HEK293 (cell line): ENCODE data around the gene RCOR2.
"Not testable (repeated sequence)": the region's sequence is repeated elsewhere in the genome, so short reads cannot be mapped to it uniquely, and the experiment has no call there.

Experiments used
- CTCF ChIA-PET: fragments of 350-600 bp; formaldehyde crosslinking; extraction: SDS; loops from one replicate; lab custom pipeline; 2021; ENCODE audit warnings: antibody characterized with exemption; lab: Yijun Ruan, JAX
- POLR2A ChIA-PET: fragments of 300-600 bp; formaldehyde crosslinking; extraction: SDS; loops from one replicate; lab custom pipeline; 2020; ENCODE audit warnings: antibody characterized with exemption, inconsistent platforms; lab: Yijun Ruan, JAX
- H3K27ac ChIP-seq: fragments of 200-500 bp; sonication (Bioruptor generic); 2 replicates; pipeline ENCODE4 v1.5.1; 2014; ENCODE audit warnings: low read depth, low read length, control low read depth, inconsistent platforms; ENCODE audit errors: extremely low read depth
- H3K36me3 ChIP-seq, 2 experiments: fragments of 200-500 bp in 1 of 2; sonication (Bioruptor generic) in 1 of 2; 1 replicate in 1 of 2; 2 replicates in 1 of 2; pipeline ENCODE4 v1.5.1; 2014 to 2017; ENCODE audit warnings: inconsistent platforms in 2 of 2, low read length in 2 of 2; ENCODE audit not compliant: control insufficient read depth in 2 of 2, insufficient read depth in 1 of 2
- H3K4me1 ChIP-seq: fragments of 200-500 bp; sonication (Bioruptor generic); 2 replicates; pipeline ENCODE4 v1.5.1; 2014; ENCODE audit warnings: mild to moderate bottlenecking, low read length, inconsistent platforms; ENCODE audit not compliant: control insufficient read depth, insufficient read depth
- H3K4me3 ChIP-seq: 2 replicates; pipeline ENCODE4 v1.5.1; 2011; ENCODE audit warnings: low read depth, mild to moderate bottlenecking, control low read depth, low read length, moderate library complexity
- H3K9me3 ChIP-seq: fragments of 200-500 bp; sonication (Bioruptor generic); 2 replicates; pipeline ENCODE4 v1.5.1; 2014; ENCODE audit warnings: low read depth, low read length, inconsistent platforms; ENCODE audit not compliant: control insufficient read depth, insufficient read depth
- ZBTB8A ChIP-seq: fragments of 450-650 bp; formaldehyde crosslinking; IDR thresholded peaks from 2 replicates; pipeline ENCODE4 v1.5.1; 2016; ENCODE audit warnings: missing biosample characterization, missing genetic modification characterization
- ZFHX2 ChIP-seq: fragments of 450-650 bp; formaldehyde crosslinking; conservative IDR thresholded peaks from 2 replicates; pipeline ENCODE4 v1.5.1; 2016; ENCODE audit warnings: missing biosample characterization, missing genetic modification characterization
- ZNF121 ChIP-seq: fragments of 450-650 bp; formaldehyde crosslinking; IDR thresholded peaks from 2 replicates; pipeline ENCODE4 v1.5.1; 2016; ENCODE audit warnings: missing biosample characterization, missing genetic modification characterization
- ZNF140 ChIP-seq: fragments of 450-650 bp; formaldehyde crosslinking; IDR thresholded peaks from 2 replicates; pipeline ENCODE4 v1.5.1; 2016; ENCODE audit warnings: missing biosample characterization, missing genetic modification characterization
- ZNF202 ChIP-seq: fragments of 450-650 bp; formaldehyde crosslinking; IDR thresholded peaks from 2 replicates; pipeline ENCODE4 v1.5.1; 2016; ENCODE audit warnings: missing biosample characterization, missing genetic modification characterization, borderline replicate concordance
- ZNF223 ChIP-seq: fragments of 450-650 bp; formaldehyde crosslinking; IDR thresholded peaks from 2 replicates; pipeline ENCODE4 v1.5.1; 2016; ENCODE audit warnings: missing biosample characterization, missing genetic modification characterization
- ZNF266 ChIP-seq: fragments of 450-650 bp; formaldehyde crosslinking; IDR thresholded peaks from 2 replicates; pipeline ENCODE4 v1.5.1; 2016; ENCODE audit warnings: missing biosample characterization, missing genetic modification characterization, low read depth
- ZNF311 ChIP-seq: fragments of 450-650 bp; formaldehyde crosslinking; IDR thresholded peaks from 2 replicates; pipeline ENCODE4 v1.5.1; 2017; ENCODE audit warnings: missing biosample characterization, missing genetic modification characterization, borderline replicate concordance
- ZNF350 ChIP-seq: fragments of 450-650 bp; formaldehyde crosslinking; IDR thresholded peaks from 2 replicates; pipeline ENCODE4 v1.5.0; 2017; ENCODE audit warnings: missing biosample characterization, mild to moderate bottlenecking, missing genetic modification characterization
- ZNF354C ChIP-seq: fragments of 450-650 bp; formaldehyde crosslinking; IDR thresholded peaks from 2 replicates; pipeline ENCODE4 v1.5.1; 2016; ENCODE audit warnings: missing biosample characterization, missing genetic modification characterization, low read depth, borderline replicate concordance
- ZNF394 ChIP-seq: fragments of 450-650 bp; formaldehyde crosslinking; IDR thresholded peaks from 2 replicates; pipeline ENCODE4 v1.5.1; 2016; ENCODE audit warnings: missing biosample characterization, missing genetic modification characterization, mild to moderate bottlenecking, moderate library complexity, borderline replicate concordance
- ZNF404 ChIP-seq: fragments of 450-650 bp; formaldehyde crosslinking; IDR thresholded peaks from 2 replicates; pipeline ENCODE4 v1.5.1; 2017; ENCODE audit warnings: missing biosample characterization, missing genetic modification characterization
- ZNF426 ChIP-seq: fragments of 450-650 bp; formaldehyde crosslinking; IDR thresholded peaks from 2 replicates; pipeline ENCODE4 v1.5.1; 2017; ENCODE audit warnings: missing biosample characterization, missing genetic modification characterization, mild to moderate bottlenecking, inconsistent platforms, moderate library complexity
- ZNF433 ChIP-seq: fragments of 450-650 bp; formaldehyde crosslinking; IDR thresholded peaks from 2 replicates; pipeline ENCODE4 v1.5.1; 2016; ENCODE audit warnings: missing biosample characterization, missing genetic modification characterization, low read depth
- ZNF510 ChIP-seq: fragments of 450-650 bp; formaldehyde crosslinking; IDR thresholded peaks from 2 replicates; pipeline ENCODE4 v1.5.1; 2018; ENCODE audit warnings: mild to moderate bottlenecking, missing genetic modification characterization, missing biosample characterization; ENCODE audit not compliant: insufficient replicate concordance
- ZNF558 ChIP-seq: fragments of 450-650 bp; formaldehyde crosslinking; IDR thresholded peaks from 2 replicates; pipeline ENCODE4 v1.5.1; 2016; ENCODE audit warnings: missing biosample characterization, missing genetic modification characterization
- ZNF623 ChIP-seq: fragments of 450-650 bp; formaldehyde crosslinking; IDR thresholded peaks from 2 replicates; pipeline ENCODE4 v1.5.1; 2016; ENCODE audit warnings: missing biosample characterization, missing genetic modification characterization
- ZNF629 ChIP-seq: fragments of 450-650 bp; formaldehyde crosslinking; IDR thresholded peaks from 2 replicates; pipeline ENCODE4 v1.5.1; 2017; ENCODE audit warnings: missing biosample characterization, missing genetic modification characterization
- ZNF654 ChIP-seq: fragments of 450-650 bp; formaldehyde crosslinking; IDR thresholded peaks from 2 replicates; pipeline ENCODE4 v1.5.1; 2016; ENCODE audit warnings: low read depth, missing biosample characterization, missing genetic modification characterization
- ZNF664 ChIP-seq: fragments of 450-650 bp; formaldehyde crosslinking; IDR thresholded peaks from 2 replicates; pipeline ENCODE4 v1.5.1; 2016; ENCODE audit warnings: missing biosample characterization, missing genetic modification characterization
- TF ChIP-seq, protein P1 (sequence below): fragments of 450-650 bp; formaldehyde crosslinking; IDR thresholded peaks from 2 replicates; pipeline ENCODE4 v1.5.1; 2016; ENCODE audit warnings: missing biosample characterization, missing genetic modification characterization
- TF ChIP-seq, protein P2 (sequence below): fragments of 450-650 bp; formaldehyde crosslinking; IDR thresholded peaks from 2 replicates; pipeline ENCODE4 v1.5.1; 2017; ENCODE audit warnings: missing biosample characterization, missing genetic modification characterization
- TF ChIP-seq, protein P3 (sequence below): fragments of 450-650 bp; formaldehyde crosslinking; IDR thresholded peaks from 2 replicates; pipeline ENCODE4 v1.5.1; 2017; ENCODE audit warnings: missing biosample characterization, missing genetic modification characterization
- TF ChIP-seq, protein P4 (sequence below): fragments of 450-650 bp; formaldehyde crosslinking; conservative IDR thresholded peaks from 2 replicates; pipeline ENCODE4 v1.5.1; 2016; ENCODE audit warnings: low read depth, missing biosample characterization, missing genetic modification characterization
- TF ChIP-seq, protein P5 (sequence below): fragments of 450-650 bp; formaldehyde crosslinking; IDR thresholded peaks from 2 replicates; pipeline ENCODE4 v1.5.1; 2016; ENCODE audit warnings: missing biosample characterization, missing genetic modification characterization

RCOR2 gene

DNA sequence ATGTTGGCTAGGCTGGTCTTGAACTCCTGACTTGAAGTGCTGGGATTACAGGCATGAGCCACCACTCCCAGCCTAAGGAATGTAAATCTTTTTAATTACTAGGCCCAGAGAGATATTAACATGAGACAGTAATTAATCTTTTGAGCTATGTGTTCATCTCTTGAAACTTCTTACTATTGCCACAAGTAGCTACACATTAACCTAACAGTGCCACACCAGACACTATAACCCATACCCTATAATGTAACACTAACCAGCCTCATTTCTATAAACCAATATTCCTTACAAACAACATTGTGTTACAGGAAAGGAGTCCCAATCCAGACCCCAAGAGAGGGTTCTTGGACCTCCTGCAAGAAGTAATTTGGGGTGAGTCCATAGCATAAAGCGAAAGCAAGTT is 49.5 kb upstream of the RCOR2 start (continued):
- TF ChIP-seq, protein P1, sequence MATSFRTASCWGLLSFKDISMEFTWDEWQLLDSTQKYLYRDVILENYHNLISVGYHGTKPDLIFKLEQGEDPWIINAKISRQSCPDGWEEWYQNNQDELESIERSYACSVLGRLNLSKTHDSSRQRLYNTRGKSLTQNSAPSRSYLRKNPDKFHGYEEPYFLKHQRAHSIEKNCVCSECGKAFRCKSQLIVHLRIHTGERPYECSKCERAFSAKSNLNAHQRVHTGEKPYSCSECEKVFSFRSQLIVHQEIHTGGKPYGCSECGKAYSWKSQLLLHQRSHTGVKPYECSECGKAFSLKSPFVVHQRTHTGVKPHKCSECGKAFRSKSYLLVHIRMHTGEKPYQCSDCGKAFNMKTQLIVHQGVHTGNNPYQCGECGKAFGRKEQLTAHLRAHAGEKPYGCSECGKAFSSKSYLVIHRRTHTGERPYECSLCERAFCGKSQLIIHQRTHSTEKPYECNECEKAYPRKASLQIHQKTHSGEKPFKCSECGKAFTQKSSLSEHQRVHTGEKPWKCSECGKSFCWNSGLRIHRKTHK (tag by site-specific recombination): no peak
- TF ChIP-seq ZNF354C (tag by site-specific recombination): no peak
- TF ChIP-seq, protein P2, sequence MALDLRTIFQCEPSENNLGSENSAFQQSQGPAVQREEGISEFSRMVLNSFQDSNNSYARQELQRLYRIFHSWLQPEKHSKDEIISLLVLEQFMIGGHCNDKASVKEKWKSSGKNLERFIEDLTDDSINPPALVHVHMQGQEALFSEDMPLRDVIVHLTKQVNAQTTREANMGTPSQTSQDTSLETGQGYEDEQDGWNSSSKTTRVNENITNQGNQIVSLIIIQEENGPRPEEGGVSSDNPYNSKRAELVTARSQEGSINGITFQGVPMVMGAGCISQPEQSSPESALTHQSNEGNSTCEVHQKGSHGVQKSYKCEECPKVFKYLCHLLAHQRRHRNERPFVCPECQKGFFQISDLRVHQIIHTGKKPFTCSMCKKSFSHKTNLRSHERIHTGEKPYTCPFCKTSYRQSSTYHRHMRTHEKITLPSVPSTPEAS (tag by site-specific recombination): no peak
- no peak for TF ChIP-seq ZNF350 (tag by site-specific recombination)
- TF ChIP-seq ZFHX2 (tag by site-specific recombination): no peak
- TF ChIP-seq ZNF311 (tag by site-specific recombination): no peak
- TF ChIP-seq, protein P3, sequence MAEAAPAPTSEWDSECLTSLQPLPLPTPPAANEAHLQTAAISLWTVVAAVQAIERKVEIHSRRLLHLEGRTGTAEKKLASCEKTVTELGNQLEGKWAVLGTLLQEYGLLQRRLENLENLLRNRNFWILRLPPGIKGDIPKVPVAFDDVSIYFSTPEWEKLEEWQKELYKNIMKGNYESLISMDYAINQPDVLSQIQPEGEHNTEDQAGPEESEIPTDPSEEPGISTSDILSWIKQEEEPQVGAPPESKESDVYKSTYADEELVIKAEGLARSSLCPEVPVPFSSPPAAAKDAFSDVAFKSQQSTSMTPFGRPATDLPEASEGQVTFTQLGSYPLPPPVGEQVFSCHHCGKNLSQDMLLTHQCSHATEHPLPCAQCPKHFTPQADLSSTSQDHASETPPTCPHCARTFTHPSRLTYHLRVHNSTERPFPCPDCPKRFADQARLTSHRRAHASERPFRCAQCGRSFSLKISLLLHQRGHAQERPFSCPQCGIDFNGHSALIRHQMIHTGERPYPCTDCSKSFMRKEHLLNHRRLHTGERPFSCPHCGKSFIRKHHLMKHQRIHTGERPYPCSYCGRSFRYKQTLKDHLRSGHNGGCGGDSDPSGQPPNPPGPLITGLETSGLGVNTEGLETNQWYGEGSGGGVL (tag by site-specific recombination): no peak
- no peak for TF ChIP-seq ZNF629

DNA sequence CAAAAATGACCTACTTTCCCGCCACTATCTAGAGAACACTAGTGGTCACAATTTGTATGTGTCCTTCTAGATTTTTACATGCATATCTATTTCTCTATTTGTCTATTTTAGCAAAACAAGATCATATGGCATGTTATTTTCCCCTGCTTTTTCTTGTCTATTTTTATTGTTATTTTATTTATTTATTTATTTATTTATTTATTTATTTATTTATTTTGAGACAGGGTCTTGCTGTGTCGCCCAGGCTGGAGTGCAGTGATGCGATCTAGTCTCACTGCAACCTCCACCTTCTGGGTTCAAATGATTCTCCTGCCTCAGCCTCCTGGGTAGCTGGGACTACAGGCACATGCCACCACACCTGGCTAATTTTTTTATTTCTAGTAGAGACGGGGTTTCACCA is 46.9 kb upstream of the RCOR2 start:
- H3K36me3 ChIP-seq, POLR2A ChIA-PET, H3K4me3 ChIP-seq, H3K9me3 ChIP-seq, H3K4me1 ChIP-seq, H3K27ac ChIP-seq: not testable (repeated sequence)
- CTCF ChIA-PET: interaction anchor here (0.6 to 1.0 kb wide), 3 partner anchors 26 to 88 kb away, joined by 3 to 10 read pairs (median 3); no protein-coding TSS in a partner anchor
- TF ChIP-seq ZNF664 (tag by site-specific recombination) (peak; percentile 62; the same call in 1 of the 2 replicates), ZNF654 (tag by site-specific recombination) (peak; percentile 18; the same call in 1 of the 2 replicates), ZNF223 (0 out of 2 replicates have a peak, but pooled peaks have one; percentile 31), ZNF426 (peak; percentile 76), ZNF510 (tag by site-specific recombination) (peak; percentile 76), ZNF629 (0 out of 2 replicates have a peak, but pooled peaks have one; percentile 22), ZNF394 (tag by site-specific recombination) (peak; percentile 88), ZNF558 (0 out of 2 replicates have a peak, but pooled peaks have one; percentile 51), ZNF202 (peak; percentile 47; the same call in 1 of the 2 replicates), ZNF623 (tag by site-specific recombination) (peak; percentile 66), ZNF404 (peak; percentile 68; the same call in 1 of the 2 replicates), ZNF266 (tag by site-specific recombination) (peak; percentile 73; the same call in 1 of the 2 replicates), ZNF140 (peak; percentile 38; the same call in 1 of the 2 replicates), ZNF433 (0 out of 2 replicates have a peak, but pooled peaks have one; percentile 44), ZNF121 (tag by site-specific recombination) (0 out of 2 replicates have a peak, but pooled peaks have one; percentile 21), ZBTB8A (tag by site-specific recombination) (peak; percentile 73; the same call in 1 of the 2 replicates)
- TF ChIP-seq, protein P4, sequence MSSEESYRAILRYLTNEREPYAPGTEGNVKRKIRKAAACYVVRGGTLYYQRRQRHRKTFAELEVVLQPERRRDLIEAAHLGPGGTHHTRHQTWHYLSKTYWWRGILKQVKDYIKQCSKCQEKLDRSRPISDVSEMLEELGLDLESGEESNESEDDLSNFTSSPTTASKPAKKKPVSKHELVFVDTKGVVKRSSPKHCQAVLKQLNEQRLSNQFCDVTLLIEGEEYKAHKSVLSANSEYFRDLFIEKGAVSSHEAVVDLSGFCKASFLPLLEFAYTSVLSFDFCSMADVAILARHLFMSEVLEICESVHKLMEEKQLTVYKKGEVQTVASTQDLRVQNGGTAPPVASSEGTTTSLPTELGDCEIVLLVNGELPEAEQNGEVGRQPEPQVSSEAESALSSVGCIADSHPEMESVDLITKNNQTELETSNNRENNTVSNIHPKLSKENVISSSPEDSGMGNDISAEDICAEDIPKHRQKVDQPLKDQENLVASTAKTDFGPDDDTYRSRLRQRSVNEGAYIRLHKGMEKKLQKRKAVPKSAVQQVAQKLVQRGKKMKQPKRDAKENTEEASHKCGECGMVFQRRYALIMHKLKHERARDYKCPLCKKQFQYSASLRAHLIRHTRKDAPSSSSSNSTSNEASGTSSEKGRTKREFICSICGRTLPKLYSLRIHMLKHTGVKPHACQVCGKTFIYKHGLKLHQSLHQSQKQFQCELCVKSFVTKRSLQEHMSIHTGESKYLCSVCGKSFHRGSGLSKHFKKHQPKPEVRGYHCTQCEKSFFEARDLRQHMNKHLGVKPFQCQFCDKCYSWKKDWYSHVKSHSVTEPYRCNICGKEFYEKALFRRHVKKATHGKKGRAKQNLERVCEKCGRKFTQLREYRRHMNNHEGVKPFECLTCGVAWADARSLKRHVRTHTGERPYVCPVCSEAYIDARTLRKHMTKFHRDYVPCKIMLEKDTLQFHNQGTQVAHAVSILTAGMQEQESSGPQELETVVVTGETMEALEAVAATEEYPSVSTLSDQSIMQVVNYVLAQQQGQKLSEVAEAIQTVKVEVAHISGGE (tag by site-specific recombination): peak; percentile 72
- TF ChIP-seq, protein P5, sequence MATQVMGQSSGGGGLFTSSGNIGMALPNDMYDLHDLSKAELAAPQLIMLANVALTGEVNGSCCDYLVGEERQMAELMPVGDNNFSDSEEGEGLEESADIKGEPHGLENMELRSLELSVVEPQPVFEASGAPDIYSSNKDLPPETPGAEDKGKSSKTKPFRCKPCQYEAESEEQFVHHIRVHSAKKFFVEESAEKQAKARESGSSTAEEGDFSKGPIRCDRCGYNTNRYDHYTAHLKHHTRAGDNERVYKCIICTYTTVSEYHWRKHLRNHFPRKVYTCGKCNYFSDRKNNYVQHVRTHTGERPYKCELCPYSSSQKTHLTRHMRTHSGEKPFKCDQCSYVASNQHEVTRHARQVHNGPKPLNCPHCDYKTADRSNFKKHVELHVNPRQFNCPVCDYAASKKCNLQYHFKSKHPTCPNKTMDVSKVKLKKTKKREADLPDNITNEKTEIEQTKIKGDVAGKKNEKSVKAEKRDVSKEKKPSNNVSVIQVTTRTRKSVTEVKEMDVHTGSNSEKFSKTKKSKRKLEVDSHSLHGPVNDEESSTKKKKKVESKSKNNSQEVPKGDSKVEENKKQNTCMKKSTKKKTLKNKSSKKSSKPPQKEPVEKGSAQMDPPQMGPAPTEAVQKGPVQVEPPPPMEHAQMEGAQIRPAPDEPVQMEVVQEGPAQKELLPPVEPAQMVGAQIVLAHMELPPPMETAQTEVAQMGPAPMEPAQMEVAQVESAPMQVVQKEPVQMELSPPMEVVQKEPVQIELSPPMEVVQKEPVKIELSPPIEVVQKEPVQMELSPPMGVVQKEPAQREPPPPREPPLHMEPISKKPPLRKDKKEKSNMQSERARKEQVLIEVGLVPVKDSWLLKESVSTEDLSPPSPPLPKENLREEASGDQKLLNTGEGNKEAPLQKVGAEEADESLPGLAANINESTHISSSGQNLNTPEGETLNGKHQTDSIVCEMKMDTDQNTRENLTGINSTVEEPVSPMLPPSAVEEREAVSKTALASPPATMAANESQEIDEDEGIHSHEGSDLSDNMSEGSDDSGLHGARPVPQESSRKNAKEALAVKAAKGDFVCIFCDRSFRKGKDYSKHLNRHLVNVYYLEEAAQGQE (tag by site-specific recombination): peak; percentile 58
